HG03045 (cell line): Measurements from ENCODE around the gene TIGD3.

Source experiments
- ATAC-seq: cut with Tn5 transposase; IDR thresholded peaks from one replicate; pipeline ENCODE4 v1.9.1; 2021; ENCODE audit warnings: mild to moderate bottlenecking, moderate library complexity; ENCODE audit not compliant: unreplicated experiment

Gene TIGD3

GRCh38 chr11:65366340-65366773 lies 11.8 kb downstream of the TIGD3 start:
- ATAC-seq, result no peak

GRCh38 chr11:65370659-65371049 lies 16.1 kb downstream of the TIGD3 start:
- ATAC-seq, result no peak

- no peak for ATAC-seq
Measured at GRCh38 chr11:65373839-65374580, 19.5 kb downstream of the TIGD3 start.

GRCh38 chr11:65375012-65375411 lies 20.5 kb downstream of the TIGD3 start:
- ATAC-seq, result no peak

GRCh38 chr11:65376138-65376713 lies 21.7 kb downstream of the TIGD3 start:
- ATAC-seq, result no peak

GRCh38 chr11:65377036-65377435 lies 22.5 kb downstream of the TIGD3 start:
- no peak for ATAC-seq

- no peak for ATAC-seq
Measured at GRCh38 chr11:65377777-65378176, 23.2 kb downstream of the TIGD3 start.

- ATAC-seq, result no peak
Measured at GRCh38 chr11:65378208-65378927, 23.8 kb downstream of the TIGD3 start.

GRCh38 chr11:65378928-65379638 lies 24.5 kb downstream of the TIGD3 start:
- ATAC-seq, result no peak

- no peak for ATAC-seq
Measured at GRCh38 chr11:65379698-65380459, 25.3 kb downstream of the TIGD3 start.

GRCh38 chr11:65380460-65381119 lies 26.0 kb downstream of the TIGD3 start:
- no peak for ATAC-seq

- peak; percentile 5 for ATAC-seq
Measured at GRCh38 chr11:65381716-65382032, 27.1 kb downstream of the TIGD3 start.

- ATAC-seq, result peak; percentile 60
Measured at GRCh38 chr11:65382033-65382803, 27.7 kb downstream of the TIGD3 start, which contains the start of gene SLC25A45. SLC25A45 (minus strand) TSS chr11:65382646; CDS start chr11:65381951, 695 bp downstream.

GRCh38 chr11:65382804-65383368 lies 28.3 kb downstream of the TIGD3 start:
- ATAC-seq, result no peak

GRCh38 chr11:65383778-65384177 lies 29.2 kb downstream of the TIGD3 start:
- ATAC-seq, result no peak

- ATAC-seq, result no peak
Measured at GRCh38 chr11:65384301-65384889, 29.8 kb downstream of the TIGD3 start.

- ATAC-seq, result peak; percentile 39
Measured at GRCh38 chr11:65386307-65387140, 32.0 kb downstream of the TIGD3 start, which contains the start of gene FRMD8. FRMD8 (plus strand) TSS chr11:65386637; CDS start chr11:65387037, 400 bp downstream.

GRCh38 chr11:65388731-65389130 lies 34.2 kb downstream of the TIGD3 start:
- ATAC-seq, result no peak
